HepG2 (cell line): ENCODE data around the gene SPIRE1. TPM values are rescaled to one million over a fixed set of nuclear protein-coding genes. Genes with fewer than 3 reads are reported as not detected.

ENCODE experiments used
- ATAC-seq: fragments of 200-7000 bp; cut with Tn5 transposase; 3 replicates; pipeline ENCODE4 v1.9.1; 2020; ENCODE audit warnings: mild to moderate bottlenecking, moderate library complexity
- BruUV-seq: library from RNA; stranded (reverse); fragments of 400-500 nt; replicated peaks from 2 replicates; lab custom pipeline; 2021; lab: Mats Ljungman, UMichigan
- CTCF ChIA-PET: fragments of 300-600 bp; formaldehyde crosslinking; extraction: SDS; loops from one replicate; lab custom pipeline; 2021; ENCODE audit warnings: low total read pairs, inconsistent platforms, low intra/inter-chr PET ratio; lab: Yijun Ruan, JAX
- POLR2A ChIA-PET: fragments of 350-600 bp; sonication (Branson Sonifier 250); formaldehyde crosslinking; loops from one replicate; lab custom pipeline; 2020; ENCODE audit warnings: antibody characterized with exemption, inconsistent platforms; lab: Yijun Ruan, JAX
- DNase-seq: peaks from one replicate; pipeline ENCODE4 v3.0.0-alpha.2; 2015; ENCODE audit warnings: low spot score
- FAIRE-seq: peaks from 3 replicates; lab custom pipeline; 2011; peaks lifted over from hg19 to GRCh38; lab: Jason Lieb, UNC
- H2AFZ ChIP-seq: one replicate; pipeline ENCODE4 v1.6.1; 2011; ENCODE audit warnings: low read length, inconsistent platforms
- H3K27ac ChIP-seq: fragments of 300-600 bp; 3 replicates; pipeline ENCODE4 v1.8.0; 2011; ENCODE audit warnings: mixed run types, mild to moderate bottlenecking, mixed read lengths, low read length, inconsistent platforms; ENCODE audit not compliant: insufficient read depth; ENCODE audit errors: extremely low read length
- H3K27me3 ChIP-seq, 2 experiments: fragments of 200-600 bp in 1 of 2; 2 replicates in 1 of 2; 3 replicates in 1 of 2; pipeline versions ENCODE4 v1.6.0 to v1.8.0; 2011; ENCODE audit warnings: low read length in 2 of 2, mild to moderate bottlenecking in 2 of 2, moderate library complexity in 2 of 2, inconsistent platforms in 1 of 2; ENCODE audit not compliant: insufficient read depth in 2 of 2, control insufficient read depth in 1 of 2
- H3K36me3 ChIP-seq, 2 experiments: fragments of 200-600 bp in 1 of 2; replicated peaks in 1 of 2; 2 replicates in 1 of 2; 3 replicates in 1 of 2; pipeline versions ENCODE4 v1.5.1 to v1.8.0; 2011; ENCODE audit warnings: low read length in 2 of 2, inconsistent platforms in 1 of 2; ENCODE audit not compliant: insufficient read depth in 2 of 2, control insufficient read depth in 1 of 2
- H3K4me1 ChIP-seq: 2 replicates; pipeline ENCODE4 v1.5.1; 2012; ENCODE audit warnings: low read length, inconsistent platforms; ENCODE audit not compliant: insufficient read depth
- H3K4me2 ChIP-seq: 2 replicates; pipeline ENCODE4 v1.6.0; 2011; ENCODE audit warnings: low read depth, low read length, inconsistent platforms
- H3K4me3 ChIP-seq, 3 experiments: fragments of 200-600 bp in 1 of 3; sonication (generic), shearing (Covaris generic) in 1 of 3; replicated peaks in 1 of 3; 2 replicates each; pipeline ENCODE4 v1.5.1; 2011 to 2016; ENCODE audit warnings: low read length in 3 of 3, inconsistent platforms in 2 of 3, low read depth in 2 of 3, mild to moderate bottlenecking in 2 of 3, control low read depth in 1 of 3, mixed read lengths in 1 of 3; ENCODE audit not compliant: insufficient read depth in 1 of 3
- H3K79me2 ChIP-seq: one replicate; pipeline ENCODE4 v1.6.1; 2011; ENCODE audit warnings: low read length, inconsistent platforms; ENCODE audit not compliant: insufficient read depth
- H3K9ac ChIP-seq: 2 replicates; pipeline ENCODE4 v1.6.0; 2011; ENCODE audit warnings: mild to moderate bottlenecking, low read depth, low read length, inconsistent platforms; ENCODE audit not compliant: insufficient read depth
- H3K9me3 ChIP-seq: 2 replicates; pipeline ENCODE4 v1.5.1; 2012; ENCODE audit warnings: mild to moderate bottlenecking, low read length
- H4K20me1 ChIP-seq: 2 replicates; pipeline ENCODE4 v1.6.0; 2011; ENCODE audit warnings: inconsistent platforms, mild to moderate bottlenecking, low read length, moderate library complexity; ENCODE audit not compliant: insufficient read depth
- FOXO1 ChIP-seq: sonication (generic); formaldehyde crosslinking; IDR thresholded peaks from 2 replicates; pipeline ENCODE4 v1.4.0; 2020; ENCODE audit warnings: missing genetic modification reagents
- GTF2F1 ChIP-seq: fragments of 150-350 bp; IDR thresholded peaks from 2 replicates; pipeline ENCODE4 v1.6.1; 2014; ENCODE audit warnings: low read length
- KMT2A ChIP-seq: sonication (generic); formaldehyde crosslinking; IDR thresholded peaks from 2 replicates; pipeline ENCODE4 v1.4.0; 2020; ENCODE audit warnings: missing genetic modification reagents
- LCORL ChIP-seq, 2 experiments: fragments of 450-650 bp in 1 of 2; sonication (generic) in 1 of 2; formaldehyde crosslinking in 1 of 2; IDR thresholded peaks; 2 replicates each; pipeline versions ENCODE4 v1.5.0 to v1.6.1; 2017 to 2020; ENCODE audit warnings: antibody characterized with exemption in 1 of 2, missing genetic modification reagents in 1 of 2
- MLLT10 ChIP-seq: sonication (generic); formaldehyde crosslinking; IDR thresholded peaks from 2 replicates; pipeline ENCODE4 v1.4.0; 2020; ENCODE audit warnings: missing genetic modification reagents
- NFIC ChIP-seq: IDR thresholded peaks from 2 replicates; pipeline ENCODE4 v1.6.1; 2012; ENCODE audit warnings: mild to moderate bottlenecking, low read length, inconsistent platforms
- PRMT3 ChIP-seq: sonication (generic); formaldehyde crosslinking; IDR thresholded peaks from 2 replicates; pipeline ENCODE4 v1.8.1; 2022; ENCODE audit warnings: low read depth, mild to moderate bottlenecking, moderate library complexity, missing genetic modification reagents, borderline replicate concordance
- RBM39 ChIP-seq: fragments of 200-400 bp; formaldehyde crosslinking; IDR thresholded peaks from one replicate; pipeline ENCODE4 v1.6.1; 2018; ENCODE audit warnings: antibody characterized with exemption, mild to moderate bottlenecking, low read depth, low read length; ENCODE audit not compliant: poor library complexity, severe bottlenecking
- SIN3B ChIP-seq: fragments of 150-350 bp; IDR thresholded peaks from 2 replicates; pipeline ENCODE4 v1.6.1; 2014; ENCODE audit warnings: low read length
- ZFP62 ChIP-seq: sonication (generic); formaldehyde crosslinking; IDR thresholded peaks from 2 replicates; pipeline ENCODE4 v1.4.0; 2020; ENCODE audit warnings: missing genetic modification reagents
- ZNF264 ChIP-seq: sonication (generic); formaldehyde crosslinking; IDR thresholded peaks from 2 replicates; pipeline ENCODE4 v1.4.0; 2020; ENCODE audit warnings: missing genetic modification reagents
- ZNF879 ChIP-seq: sonication (generic); formaldehyde crosslinking; IDR thresholded peaks from 2 replicates; pipeline ENCODE4 v1.8.1; 2023; ENCODE audit warnings: missing genetic modification reagents
- WGBS: methylation state at CpG from one replicate; pipeline ENCODE4 v1.1.6; 2017; ENCODE audit warnings: low lambda C conversion rate; 5-methylcytosine and 5-hydroxymethylcytosine counted together
- in situ Hi-C: cut with HindIII; loops from 2 replicates; pipeline ENCODE4 v1.10.0; 2017; ENCODE audit warnings: low pct_unique_long_range_greater_than_20kb; ENCODE audit not compliant: extremely low pct_ligation_motif_present
- intact Hi-C: fragments of 100-400 bp; cut with micrococcal nuclease; formaldehyde crosslinking; loops from one replicate; pipeline ENCODE4 v1.10.0; 2022; ENCODE audit not compliant: unreplicated experiment
- polyA plus RNA-seq, 8 experiments: library from polyadenylated mRNA; depleted of rRNA in 3 of 8; stranded (reverse) in 7 of 8; unstranded in 1 of 8; fragments of >200 nt; fragmentation: Illumina TruSeq in 4 of 8; extraction: Trizol in 4 of 8; gene quantifications; 2 replicates each; pipeline versions ENCODE4 v1.2.1 to v1.2.3, GENCODE V29; 2011 to 2016; ENCODE audit warnings: low read depth in 4 of 8, missing spikeins in 1 of 8, mixed read lengths in 1 of 8; ENCODE audit not compliant: insufficient read depth in 1 of 8
- total RNA-seq, 5 experiments: library from RNA; depleted of rRNA; stranded (reverse); fragments of >200 nt; fragmentation: Illumina TruSeq; extraction: Trizol; gene quantifications; 2 replicates each; pipeline ENCODE4 v1.2.3, GENCODE V29; 2016; ENCODE audit warnings: low read depth in 1 of 5
- TF ChIP-seq, protein P1 (sequence below): sonication (generic); formaldehyde crosslinking; IDR thresholded peaks from one replicate; pipeline ENCODE4 v1.5.1; 2020; ENCODE audit warnings: mild to moderate bottlenecking, missing genetic modification reagents; ENCODE audit errors: not compliant biosample characterization
- TF ChIP-seq, protein P2 (sequence below): sonication (generic); formaldehyde crosslinking; IDR thresholded peaks from 2 replicates; pipeline ENCODE4 v1.9.0; 2021; ENCODE audit warnings: missing genetic modification reagents, borderline replicate concordance

SPIRE1 gene
- total and polyA plus RNA-seq, 2 of the 13 experiments (the other 11 are each of a cell fraction or from before 2014, with no cell fraction given) = 9.9 to 21.3 TPM

- DNase-seq = no peak
- no TSS peak for BruUV-seq
- no peak overlapping the region for H2AFZ ChIP-seq
- no peaks in the 10 kb centered on the region for H3K9me3 ChIP-seq
- CTCF ChIA-PET = no interaction called here
- H3K9ac ChIP-seq = peak overlapping the region; percentile 26; the same call in 1 of the 2 replicates
- in situ Hi-C loops = no loop called here
- H3K4me3 ChIP-seq = no peak overlapping the region; a peak in 1 of 6 replicates
- no peaks in the 10 kb centered on the region for H4K20me1 ChIP-seq
- FAIRE-seq = no peak
- H3K79me2 ChIP-seq = peaks cover 12% of the 10 kb centered on the region
- peak overlapping the region; percentile 57 for H3K27ac ChIP-seq
- H3K4me1 ChIP-seq = peaks cover 36% of the 10 kb centered on the region
- H3K36me3 ChIP-seq = no peaks in the 10 kb centered on the region
- intact Hi-C loops = loop anchor here (5.0 kb wide), 1 partner anchor 44 kb away; no protein-coding TSS in a partner anchor
- no peaks in the 10 kb centered on the region for H3K27me3 ChIP-seq
- POLR2A ChIA-PET = interaction anchor here (1.0 to 1.8 kb wide), 2 partner anchors 12 to 34 kb away, joined by 3 to 8 read pairs; no protein-coding TSS in a partner anchor
- H3K4me2 ChIP-seq = peak overlapping the region; percentile 65
- WGBS = 43% methylated on average over 6 of the region's 6 CpGs
- ATAC-seq = peak; percentile 75
- TF ChIP-seq ZNF264 (CRISPR knock-in tag) = no peak
- TF ChIP-seq, protein P1, sequence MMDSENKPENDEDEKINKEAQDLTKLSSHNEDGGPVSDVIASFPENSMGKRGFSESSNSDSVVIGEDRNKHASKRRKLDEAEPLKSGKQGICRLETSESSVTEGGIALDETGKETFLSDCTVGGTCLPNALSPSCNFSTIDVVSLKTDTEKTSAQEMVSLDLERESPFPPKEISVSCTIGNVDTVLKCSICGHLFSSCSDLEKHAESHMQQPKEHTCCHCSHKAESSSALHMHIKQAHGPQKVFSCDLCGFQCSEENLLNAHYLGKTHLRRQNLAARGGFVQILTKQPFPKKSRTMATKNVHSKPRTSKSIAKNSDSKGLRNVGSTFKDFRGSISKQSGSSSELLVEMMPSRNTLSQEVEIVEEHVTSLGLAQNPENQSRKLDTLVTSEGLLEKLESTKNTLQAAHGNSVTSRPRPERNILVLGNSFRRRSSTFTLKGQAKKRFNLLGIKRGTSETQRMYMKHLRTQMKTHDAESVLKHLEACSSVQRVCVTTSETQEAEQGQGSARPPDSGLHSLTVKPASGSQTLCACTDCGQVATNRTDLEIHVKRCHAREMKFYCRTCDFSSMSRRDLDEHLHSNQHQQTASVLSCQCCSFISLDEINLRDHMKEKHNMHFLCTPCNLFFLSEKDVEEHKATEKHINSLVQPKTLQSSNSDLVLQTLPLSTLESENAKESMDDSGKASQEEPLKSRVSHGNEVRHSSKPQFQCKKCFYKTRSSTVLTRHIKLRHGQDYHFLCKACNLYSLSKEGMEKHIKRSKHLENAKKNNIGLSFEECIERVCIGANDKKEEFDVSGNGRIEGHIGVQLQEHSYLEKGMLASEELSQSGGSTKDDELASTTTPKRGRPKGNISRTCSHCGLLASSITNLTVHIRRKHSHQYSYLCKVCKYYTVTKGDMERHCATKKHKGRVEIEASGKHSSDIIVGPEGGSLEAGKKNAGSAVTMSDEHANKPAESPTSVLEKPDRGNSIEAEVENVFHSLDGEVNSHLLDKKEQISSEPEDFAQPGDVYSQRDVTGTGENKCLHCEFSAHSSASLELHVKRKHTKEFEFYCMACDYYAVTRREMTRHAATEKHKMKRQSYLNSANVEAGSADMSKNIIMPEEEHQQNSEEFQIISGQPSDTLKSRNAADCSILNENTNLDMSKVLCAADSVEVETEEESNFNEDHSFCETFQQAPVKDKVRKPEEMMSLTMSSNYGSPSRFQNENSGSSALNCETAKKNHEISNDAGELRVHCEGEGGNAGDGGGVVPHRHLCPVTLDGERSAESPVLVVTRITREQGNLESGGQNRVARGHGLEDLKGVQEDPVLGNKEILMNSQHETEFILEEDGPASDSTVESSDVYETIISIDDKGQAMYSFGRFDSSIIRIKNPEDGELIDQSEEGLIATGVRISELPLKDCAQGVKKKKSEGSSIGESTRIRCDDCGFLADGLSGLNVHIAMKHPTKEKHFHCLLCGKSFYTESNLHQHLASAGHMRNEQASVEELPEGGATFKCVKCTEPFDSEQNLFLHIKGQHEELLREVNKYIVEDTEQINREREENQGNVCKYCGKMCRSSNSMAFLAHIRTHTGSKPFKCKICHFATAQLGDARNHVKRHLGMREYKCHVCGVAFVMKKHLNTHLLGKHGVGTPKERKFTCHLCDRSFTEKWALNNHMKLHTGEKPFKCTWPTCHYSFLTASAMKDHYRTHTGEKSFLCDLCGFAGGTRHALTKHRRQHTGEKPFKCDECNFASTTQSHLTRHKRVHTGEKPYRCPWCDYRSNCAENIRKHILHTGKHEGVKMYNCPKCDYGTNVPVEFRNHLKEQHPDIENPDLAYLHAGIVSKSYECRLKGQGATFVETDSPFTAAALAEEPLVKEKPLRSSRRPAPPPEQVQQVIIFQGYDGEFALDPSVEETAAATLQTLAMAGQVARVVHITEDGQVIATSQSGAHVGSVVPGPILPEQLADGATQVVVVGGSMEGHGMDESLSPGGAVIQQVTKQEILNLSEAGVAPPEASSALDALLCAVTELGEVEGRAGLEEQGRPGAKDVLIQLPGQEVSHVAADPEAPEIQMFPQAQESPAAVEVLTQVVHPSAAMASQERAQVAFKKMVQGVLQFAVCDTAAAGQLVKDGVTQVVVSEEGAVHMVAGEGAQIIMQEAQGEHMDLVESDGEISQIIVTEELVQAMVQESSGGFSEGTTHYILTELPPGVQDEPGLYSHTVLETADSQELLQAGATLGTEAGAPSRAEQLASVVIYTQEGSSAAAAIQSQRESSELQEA (CRISPR knock-in tag) = no peak
- TF ChIP-seq KMT2A (CRISPR knock-in tag) = peak; percentile 11; the same call in 1 of the 2 replicates
- TF ChIP-seq ZFP62 = no peak
- no peak for TF ChIP-seq NFIC
- no peak for TF ChIP-seq LCORL (IDR thresholded peaks at IDR 0.05)
- TF ChIP-seq LCORL (CRISPR knock-in tag; IDR thresholded peaks at IDR 0.05) = 0 out of 2 replicates have a peak, but pooled peaks have one; percentile 3
- TF ChIP-seq ZNF879 = no peak
- TF ChIP-seq RBM39 = no peak
- TF ChIP-seq, protein P2, sequence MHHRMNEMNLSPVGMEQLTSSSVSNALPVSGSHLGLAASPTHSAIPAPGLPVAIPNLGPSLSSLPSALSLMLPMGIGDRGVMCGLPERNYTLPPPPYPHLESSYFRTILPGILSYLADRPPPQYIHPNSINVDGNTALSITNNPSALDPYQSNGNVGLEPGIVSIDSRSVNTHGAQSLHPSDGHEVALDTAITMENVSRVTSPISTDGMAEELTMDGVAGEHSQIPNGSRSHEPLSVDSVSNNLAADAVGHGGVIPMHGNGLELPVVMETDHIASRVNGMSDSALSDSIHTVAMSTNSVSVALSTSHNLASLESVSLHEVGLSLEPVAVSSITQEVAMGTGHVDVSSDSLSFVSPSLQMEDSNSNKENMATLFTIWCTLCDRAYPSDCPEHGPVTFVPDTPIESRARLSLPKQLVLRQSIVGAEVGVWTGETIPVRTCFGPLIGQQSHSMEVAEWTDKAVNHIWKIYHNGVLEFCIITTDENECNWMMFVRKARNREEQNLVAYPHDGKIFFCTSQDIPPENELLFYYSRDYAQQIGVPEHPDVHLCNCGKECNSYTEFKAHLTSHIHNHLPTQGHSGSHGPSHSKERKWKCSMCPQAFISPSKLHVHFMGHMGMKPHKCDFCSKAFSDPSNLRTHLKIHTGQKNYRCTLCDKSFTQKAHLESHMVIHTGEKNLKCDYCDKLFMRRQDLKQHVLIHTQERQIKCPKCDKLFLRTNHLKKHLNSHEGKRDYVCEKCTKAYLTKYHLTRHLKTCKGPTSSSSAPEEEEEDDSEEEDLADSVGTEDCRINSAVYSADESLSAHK (CRISPR knock-in tag) = no peak
- TF ChIP-seq FOXO1 (CRISPR knock-in tag) = no peak
- TF ChIP-seq SIN3B = no peak
- no peak for TF ChIP-seq GTF2F1
- no peak for TF ChIP-seq MLLT10 (CRISPR knock-in tag)
- no peak for TF ChIP-seq PRMT3
Measured at GRCh38 chr18:12640881-12641200, 17.1 kb downstream of the SPIRE1 start.
